Measurements from ENCODE around the gene ILKAP. TPM values are rescaled to one million over a fixed set of nuclear protein-coding genes. Genes with fewer than 3 reads are reported as not detected.

The ILKAP gene
- total and polyA plus RNA-seq, 2 experiments from 2014 or later = 25.9 to 37.5 TPM

DNA sequence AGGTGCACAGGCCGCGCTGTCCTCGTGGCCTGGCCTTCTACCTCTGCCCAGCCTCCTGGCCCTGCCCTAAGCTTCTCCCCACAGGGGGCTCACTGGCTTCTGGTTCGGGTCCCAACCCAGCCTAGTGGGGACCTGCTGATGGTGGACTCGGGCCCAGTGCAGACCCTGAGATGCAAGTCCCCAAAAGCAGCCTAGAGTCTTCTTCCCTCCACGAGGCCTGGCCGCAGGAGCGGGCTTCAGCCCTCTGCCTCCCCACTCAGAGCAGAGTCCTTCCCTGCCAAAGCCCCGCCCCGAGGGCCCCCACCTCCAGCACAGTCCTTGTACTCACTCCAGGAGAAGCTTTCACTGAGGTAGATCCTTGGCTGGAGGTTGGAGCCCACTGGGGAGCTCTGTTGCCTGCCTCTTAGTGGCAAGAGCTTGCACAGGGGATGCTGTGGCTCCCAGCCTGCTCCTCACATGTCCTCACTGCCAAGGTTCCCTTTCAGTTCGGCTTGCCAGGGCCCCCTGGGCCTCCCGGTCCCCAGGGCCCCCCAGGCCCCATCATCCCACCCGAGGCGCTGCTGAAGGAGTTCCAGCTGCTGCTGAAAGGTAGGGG lies 41.1 kb downstream of the ILKAP start:
- H3K9me2 ChIP-seq (replicated peaks; ENCODE audit: insufficient read depth) = no peaks in the 10 kb centered on the region
- DNase-seq (ENCODE audit: low spot score) = no peak
- H2AFZ ChIP-seq = no peak overlapping the region
- 92% methylated on average over 14 of the region's 14 CpGs for WGBS (ENCODE audit: low lambda C conversion rate, missing lambda C conversion rate)
- H3K27me3 ChIP-seq = peaks cover 41% of the 10 kb centered on the region
- H3K27ac ChIP-seq = no peak overlapping the region
- TF ChIP-seq EZH2 (IDR thresholded peaks at IDR 0.05; ENCODE audit: borderline replicate concordance) (no peak), EZH2phosphoT487 (IDR thresholded peaks at IDR 0.05; ENCODE audit: low read depth, severe bottlenecking, unreplicated experiment) (no peak)
- TF ChIP-seq, protein P1, sequence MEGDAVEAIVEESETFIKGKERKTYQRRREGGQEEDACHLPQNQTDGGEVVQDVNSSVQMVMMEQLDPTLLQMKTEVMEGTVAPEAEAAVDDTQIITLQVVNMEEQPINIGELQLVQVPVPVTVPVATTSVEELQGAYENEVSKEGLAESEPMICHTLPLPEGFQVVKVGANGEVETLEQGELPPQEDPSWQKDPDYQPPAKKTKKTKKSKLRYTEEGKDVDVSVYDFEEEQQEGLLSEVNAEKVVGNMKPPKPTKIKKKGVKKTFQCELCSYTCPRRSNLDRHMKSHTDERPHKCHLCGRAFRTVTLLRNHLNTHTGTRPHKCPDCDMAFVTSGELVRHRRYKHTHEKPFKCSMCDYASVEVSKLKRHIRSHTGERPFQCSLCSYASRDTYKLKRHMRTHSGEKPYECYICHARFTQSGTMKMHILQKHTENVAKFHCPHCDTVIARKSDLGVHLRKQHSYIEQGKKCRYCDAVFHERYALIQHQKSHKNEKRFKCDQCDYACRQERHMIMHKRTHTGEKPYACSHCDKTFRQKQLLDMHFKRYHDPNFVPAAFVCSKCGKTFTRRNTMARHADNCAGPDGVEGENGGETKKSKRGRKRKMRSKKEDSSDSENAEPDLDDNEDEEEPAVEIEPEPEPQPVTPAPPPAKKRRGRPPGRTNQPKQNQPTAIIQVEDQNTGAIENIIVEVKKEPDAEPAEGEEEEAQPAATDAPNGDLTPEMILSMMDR (IDR thresholded peaks at IDR 0.05; ENCODE audit: poor library complexity) = no peak
- H3K4me3 ChIP-seq = no peak overlapping the region
- no peaks in the 10 kb centered on the region for H3K79me2 ChIP-seq
- peaks cover 4% of the 10 kb centered on the region for H3K4me1 ChIP-seq (ENCODE audit: insufficient read depth)
- H4K20me1 ChIP-seq (ENCODE audit: insufficient read depth, poor library complexity, severe bottlenecking) = no peaks in the 10 kb centered on the region
- no peak overlapping the region for H3K4me2 ChIP-seq
- H3K36me3 ChIP-seq (replicated peaks; ENCODE audit: insufficient read depth, low read depth) = no peaks in the 10 kb centered on the region
- no peaks in the 10 kb centered on the region for H3K9me3 ChIP-seq (ENCODE audit: low read depth)

DNA sequence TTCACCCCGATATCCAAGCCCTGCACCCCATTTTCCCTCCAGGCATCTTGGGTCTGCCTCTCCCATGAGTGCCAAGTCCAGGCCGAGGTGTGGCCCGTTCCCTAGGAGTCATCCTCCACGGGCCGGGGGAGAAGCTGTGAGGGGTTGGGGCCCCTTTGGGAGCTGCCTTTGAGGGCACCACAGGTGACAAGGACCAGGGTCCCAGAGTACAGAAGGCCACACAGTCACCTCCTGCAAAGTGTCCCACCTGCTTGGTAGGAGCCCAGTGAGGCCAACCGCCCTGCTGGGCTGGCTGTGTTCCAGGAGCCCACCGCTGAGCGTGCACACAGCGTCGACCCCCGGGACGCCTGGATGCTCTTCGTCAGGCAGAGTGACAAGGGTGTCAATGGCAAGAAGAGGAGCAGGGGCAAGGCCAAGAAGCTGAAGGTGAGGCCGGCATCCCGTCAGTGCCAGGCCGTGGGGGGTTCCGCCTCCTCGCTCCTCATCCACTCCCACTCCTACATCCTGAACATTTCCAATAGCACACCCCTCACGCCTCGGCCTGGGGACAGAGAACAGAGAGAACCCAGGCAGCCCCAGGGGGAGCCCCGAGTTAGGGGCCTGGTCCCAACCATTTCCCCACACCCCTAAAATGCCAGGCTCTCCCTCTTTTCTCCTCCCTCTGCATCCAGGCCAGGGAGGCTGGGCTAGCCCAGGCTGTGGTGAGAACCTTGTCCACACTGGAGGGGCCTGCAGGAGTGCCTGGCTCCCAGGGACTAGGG lies 42.0 kb downstream of the ILKAP start:
- Histone ChIP-seq H3K27me3 (peaks cover 41% of the 10 kb centered on the region), H3K4me3 (no peak overlapping the region), H3K9me3 (ENCODE audit: low read depth) (no peaks in the 10 kb centered on the region), H3K9me2 (replicated peaks; ENCODE audit: insufficient read depth) (no peaks in the 10 kb centered on the region), H2AFZ (no peak overlapping the region), H3K27ac (no peak overlapping the region), H3K4me1 (ENCODE audit: insufficient read depth) (peaks cover 4% of the 10 kb centered on the region), H4K20me1 (ENCODE audit: insufficient read depth, poor library complexity, severe bottlenecking) (no peaks in the 10 kb centered on the region), H3K36me3 (replicated peaks; ENCODE audit: insufficient read depth, low read depth) (no peaks in the 10 kb centered on the region), H3K4me2 (no peak overlapping the region), H3K79me2 (no peaks in the 10 kb centered on the region)
- WGBS (ENCODE audit: low lambda C conversion rate, missing lambda C conversion rate) = 91% methylated on average over 17 of the region's 21 CpGs
- DNase-seq (ENCODE audit: low spot score) = no peak
- TF ChIP-seq EZH2phosphoT487 (IDR thresholded peaks at IDR 0.05; ENCODE audit: low read depth, severe bottlenecking, unreplicated experiment) = no peak
- TF ChIP-seq, protein P1 (IDR thresholded peaks at IDR 0.05; ENCODE audit: poor library complexity) = no peak
- TF ChIP-seq EZH2 (IDR thresholded peaks at IDR 0.05; ENCODE audit: borderline replicate concordance) = no peak

DNA sequence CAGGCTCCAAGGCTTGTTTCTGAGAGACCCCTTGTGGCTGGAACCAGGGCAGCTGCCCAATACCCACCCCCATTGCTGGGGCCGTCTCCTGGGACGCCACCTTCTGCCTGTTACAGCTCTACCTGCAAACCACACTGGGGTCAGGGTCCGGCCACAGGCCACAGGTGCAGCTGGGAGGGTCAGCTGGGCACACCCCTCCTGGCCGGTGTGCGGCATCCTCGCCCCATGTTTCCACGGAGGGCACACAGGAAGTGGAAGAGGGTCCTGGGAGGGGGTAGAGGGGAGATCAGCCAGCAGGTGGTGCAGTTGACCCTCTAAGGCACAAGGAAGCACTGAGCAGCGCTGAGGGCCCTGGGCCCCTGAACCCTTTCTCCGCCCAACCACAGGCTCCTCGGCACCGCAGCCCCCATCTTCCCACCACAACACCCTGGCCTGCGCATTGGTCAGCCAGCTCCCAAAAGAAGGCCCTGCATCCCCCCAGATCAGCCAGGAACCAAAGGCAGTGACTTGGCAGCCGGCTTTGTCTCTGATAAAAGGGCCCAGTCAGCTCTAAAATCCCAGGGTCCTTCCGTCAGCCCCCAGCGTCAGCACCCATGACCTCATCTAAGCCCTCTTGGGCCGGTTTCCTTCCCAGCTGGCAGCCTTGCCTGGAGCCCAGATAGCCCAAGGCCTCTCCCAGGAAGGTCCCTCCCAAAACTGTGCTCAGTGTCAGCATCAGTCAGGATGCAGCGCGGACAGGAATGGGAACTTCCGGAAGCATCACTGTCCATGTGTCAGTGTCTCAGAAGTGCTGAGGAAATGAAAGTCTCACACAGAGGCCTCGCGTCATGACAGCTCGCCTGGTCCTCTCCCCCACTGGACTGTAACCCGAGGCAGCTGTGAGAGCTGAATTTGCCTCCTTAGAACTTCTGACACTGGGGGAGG lies 43.0 kb downstream of the ILKAP start:
- no peaks in the 10 kb centered on the region for H4K20me1 ChIP-seq (ENCODE audit: insufficient read depth, poor library complexity, severe bottlenecking)
- no peak for DNase-seq (ENCODE audit: low spot score)
- TF ChIP-seq, protein P1 (IDR thresholded peaks at IDR 0.05; ENCODE audit: poor library complexity) = peak; percentile 32
- no peak for TF ChIP-seq EZH2 (IDR thresholded peaks at IDR 0.05; ENCODE audit: borderline replicate concordance)
- H3K4me1 ChIP-seq (ENCODE audit: insufficient read depth) = peaks cover 4% of the 10 kb centered on the region
- WGBS (ENCODE audit: low lambda C conversion rate, missing lambda C conversion rate) = 74% methylated on average over 23 of the region's 23 CpGs
- H3K9me2 ChIP-seq (replicated peaks; ENCODE audit: insufficient read depth) = no peaks in the 10 kb centered on the region
- H3K27ac ChIP-seq = no peak overlapping the region
- H3K4me2 ChIP-seq = no peak overlapping the region
- peaks cover 41% of the 10 kb centered on the region for H3K27me3 ChIP-seq
- H3K4me3 ChIP-seq = no peak overlapping the region
- H2AFZ ChIP-seq = no peak overlapping the region
- no peaks in the 10 kb centered on the region for H3K36me3 ChIP-seq (replicated peaks; ENCODE audit: insufficient read depth, low read depth)
- H3K79me2 ChIP-seq = no peaks in the 10 kb centered on the region
- no peaks in the 10 kb centered on the region for H3K9me3 ChIP-seq (ENCODE audit: low read depth)
